A549 (cell line): ENCODE data around the gene SSH2.

Experiments used
- CBX8 ChIP-seq: fragments of 200-600 bp; sonication (generic); IDR thresholded peaks from 2 replicates; pipeline ENCODE4 v1.6.1; 2016
- CEBPB ChIP-seq, 2 experiments: fragments of >200 bp in 1 of 2; sonication (Bioruptor Twin) in 1 of 2; formaldehyde crosslinking in 1 of 2; IDR thresholded peaks; 2 replicates each; pipeline ENCODE4 v1.6.1; 2012 to 2016
- JUN ChIP-seq, 2 experiments: fragments of >200 bp; sonication (Bioruptor Twin); formaldehyde crosslinking; IDR thresholded peaks; 2 replicates in 1 of 2; 3 replicates in 1 of 2; pipeline ENCODE4 v1.6.1; 2016 to 2017
- KDM1A ChIP-seq: fragments of 200-600 bp; sonication (generic); IDR thresholded peaks from 2 replicates; pipeline ENCODE4 v1.6.1; 2016; ENCODE audit warnings: low read depth, mild to moderate bottlenecking
- MAFK ChIP-seq: fragments of 450-650 bp; IDR thresholded peaks from 2 replicates; pipeline ENCODE4 v1.6.1; 2014; ENCODE audit not compliant: partially characterized antibody
- POLR2A ChIP-seq: IDR thresholded peaks from 2 replicates; pipeline ENCODE4 v1.6.1; 2012; ENCODE audit warnings: mild to moderate bottlenecking, low read length
- RFX5 ChIP-seq: fragments of 450-650 bp; IDR thresholded peaks from 2 replicates; pipeline ENCODE4 v1.7.1; 2014; ENCODE audit warnings: antibody characterized with exemption, mild to moderate bottlenecking, moderate library complexity
- RNF2 ChIP-seq: fragments of 200-600 bp; sonication (generic); IDR thresholded peaks from 2 replicates; pipeline ENCODE4 v1.6.1; 2016; ENCODE audit warnings: low read depth, mild to moderate bottlenecking, antibody characterized with exemption, moderate library complexity, borderline replicate concordance
- TF ChIP-seq, protein P1 (sequence below): IDR thresholded peaks from 2 replicates; pipeline ENCODE4 v1.6.1; 2012
- TF ChIP-seq, protein P2 (sequence below): fragments of >200 bp; sonication (Bioruptor Twin); formaldehyde crosslinking; IDR thresholded peaks from 3 replicates; pipeline ENCODE4 v1.5.1; 2016
- TF ChIP-seq, protein P3 (sequence below): fragments of 250-450 bp; sonication (Bioruptor Pico); IDR thresholded peaks from 2 replicates; pipeline ENCODE4 v1.5.0; 2021; ENCODE audit warnings: mild to moderate bottlenecking, moderate library complexity, borderline replicate concordance
- TF ChIP-seq, protein P4 (sequence below): fragments of 450-650 bp; IDR thresholded peaks from 2 replicates; pipeline ENCODE4 v1.6.1; 2014; ENCODE audit warnings: antibody characterized with exemption

DNA sequence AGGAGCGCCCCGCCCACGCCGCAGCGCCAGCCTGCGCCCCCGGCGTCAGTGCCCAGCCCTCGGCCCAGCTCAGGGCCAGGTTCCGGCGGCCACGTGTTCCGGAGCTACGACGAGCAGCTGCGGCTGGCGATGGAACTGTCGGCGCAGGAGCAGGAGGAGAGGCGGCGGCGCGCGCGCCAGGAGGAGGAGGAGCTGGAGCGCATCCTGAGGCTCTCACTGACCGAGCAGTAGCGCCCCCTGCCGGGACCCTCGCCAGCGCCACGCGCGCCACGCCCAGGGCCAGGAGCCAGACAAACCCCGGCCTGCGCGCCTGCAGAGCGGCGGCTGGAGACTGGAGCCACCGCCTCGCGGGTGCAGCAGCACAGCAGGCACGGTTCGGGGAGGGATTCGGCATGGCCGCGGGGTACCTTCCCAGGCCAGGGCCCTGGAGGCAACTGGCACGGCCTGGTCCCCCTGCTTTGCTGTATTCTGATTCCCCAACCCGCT is 316.6 kb downstream of the SSH2 start:
- TF ChIP-seq RNF2 (no peak), POLR2A (peak; percentile 24; the same call in 1 of the 2 replicates), CBX8 (no peak), JUN (IDR thresholded peaks at IDR 0.05) (0 out of 5 replicates have a peak, but pooled peaks of 1 of the 2 experiments have one; percentile 25), RFX5 (no peak), KDM1A (no peak), CEBPB (IDR thresholded peaks at IDR 0.05) (no peak), MAFK (no peak)
- TF ChIP-seq, protein P1, sequence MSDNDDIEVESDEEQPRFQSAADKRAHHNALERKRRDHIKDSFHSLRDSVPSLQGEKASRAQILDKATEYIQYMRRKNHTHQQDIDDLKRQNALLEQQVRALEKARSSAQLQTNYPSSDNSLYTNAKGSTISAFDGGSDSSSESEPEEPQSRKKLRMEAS = peak; percentile 99
- TF ChIP-seq, protein P2, sequence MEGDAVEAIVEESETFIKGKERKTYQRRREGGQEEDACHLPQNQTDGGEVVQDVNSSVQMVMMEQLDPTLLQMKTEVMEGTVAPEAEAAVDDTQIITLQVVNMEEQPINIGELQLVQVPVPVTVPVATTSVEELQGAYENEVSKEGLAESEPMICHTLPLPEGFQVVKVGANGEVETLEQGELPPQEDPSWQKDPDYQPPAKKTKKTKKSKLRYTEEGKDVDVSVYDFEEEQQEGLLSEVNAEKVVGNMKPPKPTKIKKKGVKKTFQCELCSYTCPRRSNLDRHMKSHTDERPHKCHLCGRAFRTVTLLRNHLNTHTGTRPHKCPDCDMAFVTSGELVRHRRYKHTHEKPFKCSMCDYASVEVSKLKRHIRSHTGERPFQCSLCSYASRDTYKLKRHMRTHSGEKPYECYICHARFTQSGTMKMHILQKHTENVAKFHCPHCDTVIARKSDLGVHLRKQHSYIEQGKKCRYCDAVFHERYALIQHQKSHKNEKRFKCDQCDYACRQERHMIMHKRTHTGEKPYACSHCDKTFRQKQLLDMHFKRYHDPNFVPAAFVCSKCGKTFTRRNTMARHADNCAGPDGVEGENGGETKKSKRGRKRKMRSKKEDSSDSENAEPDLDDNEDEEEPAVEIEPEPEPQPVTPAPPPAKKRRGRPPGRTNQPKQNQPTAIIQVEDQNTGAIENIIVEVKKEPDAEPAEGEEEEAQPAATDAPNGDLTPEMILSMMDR = peak; percentile 87
- TF ChIP-seq, protein P3, sequence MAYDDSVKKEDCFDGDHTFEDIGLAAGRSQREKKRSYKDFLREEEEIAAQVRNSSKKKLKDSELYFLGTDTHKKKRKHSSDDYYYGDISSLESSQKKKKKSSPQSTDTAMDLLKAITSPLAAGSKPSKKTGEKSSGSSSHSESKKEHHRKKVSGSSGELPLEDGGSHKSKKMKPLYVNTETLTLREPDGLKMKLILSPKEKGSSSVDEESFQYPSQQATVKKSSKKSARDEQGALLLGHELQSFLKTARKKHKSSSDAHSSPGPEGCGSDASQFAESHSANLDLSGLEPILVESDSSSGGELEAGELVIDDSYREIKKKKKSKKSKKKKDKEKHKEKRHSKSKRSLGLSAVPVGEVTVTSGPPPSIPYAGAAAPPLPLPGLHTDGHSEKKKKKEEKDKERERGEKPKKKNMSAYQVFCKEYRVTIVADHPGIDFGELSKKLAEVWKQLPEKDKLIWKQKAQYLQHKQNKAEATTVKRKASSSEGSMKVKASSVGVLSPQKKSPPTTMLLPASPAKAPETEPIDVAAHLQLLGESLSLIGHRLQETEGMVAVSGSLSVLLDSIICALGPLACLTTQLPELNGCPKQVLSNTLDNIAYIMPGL (CRISPR knock-in tag) = no peak
- TF ChIP-seq, protein P4, sequence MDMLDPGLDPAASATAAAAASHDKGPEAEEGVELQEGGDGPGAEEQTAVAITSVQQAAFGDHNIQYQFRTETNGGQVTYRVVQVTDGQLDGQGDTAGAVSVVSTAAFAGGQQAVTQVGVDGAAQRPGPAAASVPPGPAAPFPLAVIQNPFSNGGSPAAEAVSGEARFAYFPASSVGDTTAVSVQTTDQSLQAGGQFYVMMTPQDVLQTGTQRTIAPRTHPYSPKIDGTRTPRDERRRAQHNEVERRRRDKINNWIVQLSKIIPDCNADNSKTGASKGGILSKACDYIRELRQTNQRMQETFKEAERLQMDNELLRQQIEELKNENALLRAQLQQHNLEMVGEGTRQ = no peak; the same call in 1 of the 2 replicates
